Brain microvascular endothelial cell (primary cell): ENCODE results near the gene GART.
"Not testable (repeated sequence)": the region's sequence is repeated elsewhere in the genome, so short reads cannot be mapped to it uniquely, and the experiment has no call there.

Source experiments
- DNase-seq: peaks from one replicate; pipeline ENCODE4 v3.0.0-alpha.2; 2020
- H3K27ac ChIP-seq: fragments of 250-450 bp; sonication (Bioruptor Pico); 2 replicates; pipeline ENCODE4 v1.5.1; 2020; ENCODE audit warnings: mild to moderate bottlenecking, moderate library complexity
- H3K27me3 ChIP-seq: fragments of 250-450 bp; sonication (Bioruptor Pico); replicated peaks from 2 replicates; pipeline ENCODE4 v1.5.1; 2020; ENCODE audit warnings: mild to moderate bottlenecking
- H3K36me3 ChIP-seq: fragments of 250-450 bp; sonication (Bioruptor Pico); replicated peaks from 2 replicates; pipeline ENCODE4 v1.5.1; 2020; ENCODE audit warnings: mild to moderate bottlenecking
- H3K4me3 ChIP-seq: 2 replicates; pipeline ENCODE4 v1.5.1; 2011; ENCODE audit warnings: low read depth, mild to moderate bottlenecking, control low read depth, low read length, moderate library complexity
- in situ Hi-C: cut with HindIII; loops from 2 replicates; pipeline ENCODE4 v1.10.0; 2017; ENCODE audit warnings: low sequenced_read_pairs, low pct_ligation_motif_present
- TF ChIP-seq, protein P1 (sequence below): IDR thresholded peaks from 2 replicates; pipeline ENCODE4 v1.5.1; 2011; ENCODE audit warnings: low read depth, mild to moderate bottlenecking, moderate library complexity, low read length, control low read depth, inconsistent platforms; ENCODE audit errors: missing control alignments

The GART gene

GRCh38 chr21:33578959-33579542 is 37.1 kb upstream of the GART start:
- in situ Hi-C loops, result no loop called here
- H3K27ac ChIP-seq, result no peak overlapping the region
- peaks cover 28% of the 10 kb centered on the region for H3K36me3 ChIP-seq
- no peak overlapping the region for H3K4me3 ChIP-seq
- TF ChIP-seq, protein P1, sequence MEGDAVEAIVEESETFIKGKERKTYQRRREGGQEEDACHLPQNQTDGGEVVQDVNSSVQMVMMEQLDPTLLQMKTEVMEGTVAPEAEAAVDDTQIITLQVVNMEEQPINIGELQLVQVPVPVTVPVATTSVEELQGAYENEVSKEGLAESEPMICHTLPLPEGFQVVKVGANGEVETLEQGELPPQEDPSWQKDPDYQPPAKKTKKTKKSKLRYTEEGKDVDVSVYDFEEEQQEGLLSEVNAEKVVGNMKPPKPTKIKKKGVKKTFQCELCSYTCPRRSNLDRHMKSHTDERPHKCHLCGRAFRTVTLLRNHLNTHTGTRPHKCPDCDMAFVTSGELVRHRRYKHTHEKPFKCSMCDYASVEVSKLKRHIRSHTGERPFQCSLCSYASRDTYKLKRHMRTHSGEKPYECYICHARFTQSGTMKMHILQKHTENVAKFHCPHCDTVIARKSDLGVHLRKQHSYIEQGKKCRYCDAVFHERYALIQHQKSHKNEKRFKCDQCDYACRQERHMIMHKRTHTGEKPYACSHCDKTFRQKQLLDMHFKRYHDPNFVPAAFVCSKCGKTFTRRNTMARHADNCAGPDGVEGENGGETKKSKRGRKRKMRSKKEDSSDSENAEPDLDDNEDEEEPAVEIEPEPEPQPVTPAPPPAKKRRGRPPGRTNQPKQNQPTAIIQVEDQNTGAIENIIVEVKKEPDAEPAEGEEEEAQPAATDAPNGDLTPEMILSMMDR, result no peak
- H3K27me3 ChIP-seq, result no peaks in the 10 kb centered on the region
- DNase-seq, result no peak

DNA sequence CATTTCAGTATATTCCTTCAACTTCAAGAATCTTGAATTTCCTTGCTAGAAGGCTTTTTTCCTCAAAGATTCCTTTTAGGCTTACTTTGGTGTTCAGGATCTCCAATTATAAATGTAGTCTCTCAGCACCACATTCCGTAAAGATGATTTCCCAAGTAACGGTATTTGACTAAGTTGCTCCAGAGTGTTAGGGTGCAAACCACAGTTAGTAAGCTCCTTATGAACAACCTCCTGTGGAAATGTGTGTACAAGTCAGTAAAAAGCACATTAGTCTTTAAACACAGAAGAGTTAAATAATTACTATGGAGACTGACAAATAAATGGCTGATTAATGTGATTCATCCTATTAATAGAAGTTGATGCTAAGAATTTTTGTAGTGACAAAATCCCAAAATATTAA is 36.3 kb upstream of the GART start:
- TF ChIP-seq, protein P1, result no peak
- H3K27ac ChIP-seq, result no peak overlapping the region
- no peak for DNase-seq
- no peak overlapping the region for H3K4me3 ChIP-seq
- peaks cover 35% of the 10 kb centered on the region for H3K36me3 ChIP-seq
- no peaks in the 10 kb centered on the region for H3K27me3 ChIP-seq
- in situ Hi-C loops, result no loop called here

DNA sequence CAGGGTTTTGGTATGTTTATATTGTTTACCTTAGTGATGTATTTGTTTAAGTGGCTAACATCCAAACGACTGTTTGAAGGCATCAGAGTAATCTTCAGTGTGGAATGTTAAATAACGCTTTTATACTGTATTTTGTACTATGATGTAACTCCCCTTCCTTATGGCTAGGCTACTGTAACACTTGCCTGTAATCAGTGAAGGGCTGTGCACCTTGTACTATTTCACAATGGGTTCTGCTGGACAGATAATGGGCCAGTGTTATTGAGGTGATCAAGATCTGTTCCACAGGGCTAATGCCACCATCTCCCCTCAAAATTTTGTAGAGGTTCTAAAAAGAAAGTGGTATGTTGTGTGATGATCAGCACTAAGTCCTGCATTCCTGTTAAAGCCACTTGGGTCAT is 34.8 kb upstream of the GART start:
- DNase-seq, H3K4me3 ChIP-seq, in situ Hi-C loops, H3K27ac ChIP-seq, H3K27me3 ChIP-seq: not testable (repeated sequence)
- peaks cover 44% of the 10 kb centered on the region for H3K36me3 ChIP-seq

GRCh38 chr21:33572350-33572749 is 30.4 kb upstream of the GART start:
- Histone ChIP-seq H3K27ac (no peak overlapping the region), H3K27me3 (no peaks in the 10 kb centered on the region), H3K36me3 (peaks cover 69% of the 10 kb centered on the region), H3K4me3 (no peak overlapping the region)
- in situ Hi-C loops, result no loop called here
- DNase-seq, result no peak
- TF ChIP-seq, protein P1, result no peak

DNA sequence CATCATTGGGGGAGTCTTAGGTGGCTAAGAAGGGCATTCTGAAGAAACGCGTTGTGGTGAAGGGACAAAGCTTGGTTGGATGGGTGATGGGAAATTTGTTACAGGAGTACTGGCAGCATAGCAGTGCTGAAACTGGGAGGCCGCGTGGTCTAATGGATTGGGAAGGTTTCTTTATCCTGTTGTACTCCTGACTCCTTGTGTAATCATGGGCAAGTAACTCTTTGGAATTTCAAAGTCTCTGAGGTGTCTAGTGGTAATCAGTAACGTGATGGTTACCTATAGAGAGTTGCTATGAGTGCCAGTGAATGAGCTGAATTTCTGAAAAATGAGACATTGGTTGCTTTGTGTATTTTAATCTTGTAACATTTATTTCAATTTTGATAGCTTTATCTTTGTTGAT is 28.1 kb upstream of the GART start:
- H3K36me3 ChIP-seq, result peaks cover 63% of the 10 kb centered on the region
- no peak for DNase-seq
- H3K27ac ChIP-seq, result no peak overlapping the region
- in situ Hi-C loops, result no loop called here
- H3K27me3 ChIP-seq, result no peaks in the 10 kb centered on the region
- H3K4me3 ChIP-seq, result no peak overlapping the region
- TF ChIP-seq, protein P1, result no peak

GRCh38 chr21:33568448-33568847 is 26.5 kb upstream of the GART start:
- DNase-seq, result no peak
- Histone ChIP-seq H3K27me3 (no peaks in the 10 kb centered on the region), H3K27ac (no peak overlapping the region), H3K36me3 (peaks cover 54% of the 10 kb centered on the region), H3K4me3 (no peak overlapping the region)
- TF ChIP-seq, protein P1, result no peak
- in situ Hi-C loops, result no loop called here
